K562 (cell line): ENCODE measurements around the gene IL10. TPM values are rescaled to one million over a fixed set of nuclear protein-coding genes. Genes with fewer than 3 reads are reported as not detected.

ENCODE experiments used
- ATAC-seq: fragments of 200-7000 bp; cut with Tn5 transposase; 3 replicates; pipeline ENCODE4 v1.9.1; 2020; ENCODE audit warnings: moderate library complexity
- BruUV-seq: library from RNA; stranded (reverse); fragments of 400-500 nt; replicated peaks from 2 replicates; lab custom pipeline; 2021; lab: Mats Ljungman, UMichigan
- CTCF ChIA-PET: fragments of 300-600 bp; formaldehyde crosslinking; extraction: SDS; loops from one replicate; lab custom pipeline; 2021; ENCODE audit warnings: low intra/inter-chr PET ratio; lab: Yijun Ruan, JAX
- POLR2A ChIA-PET: fragments of 300-600, 350-650 bp; sonication (Branson Sonifier 250); formaldehyde crosslinking; extraction: SDS; loops from one replicate; lab custom pipeline; 2021; ENCODE audit warnings: antibody characterized with exemption, inconsistent platforms; lab: Yijun Ruan, JAX
- DNase-seq, 4 experiments: peaks; one replicate each; pipeline versions ENCODE4 v3.0.0 to v3.0.0-alpha.2; 2011 to 2018; ENCODE audit warnings: low spot score in 3 of 4, mixed read lengths in 3 of 4; ENCODE audit errors: extremely low read depth in 1 of 4
- FAIRE-seq: peaks from 2 replicates; lab custom pipeline; 2011; peaks lifted over from hg19 to GRCh38; lab: Jason Lieb, UNC
- H2AFZ ChIP-seq: 2 replicates; pipeline ENCODE4 v1.6.0; 2011; ENCODE audit warnings: low read depth, low read length, control low read depth, inconsistent platforms
- H3K27ac ChIP-seq: fragments of 200-600 bp; 3 replicates; pipeline ENCODE4 v1.8.0; 2011; ENCODE audit warnings: low read depth, mild to moderate bottlenecking, control low read depth, inconsistent platforms, low read length, moderate library complexity, mixed read lengths; ENCODE audit errors: extremely low read depth
- H3K27me3 ChIP-seq, 2 experiments: fragments of 300-600 bp in 1 of 2; 2 replicates in 1 of 2; 3 replicates in 1 of 2; pipeline versions ENCODE4 v1.6.0 to v1.8.0; 2011; ENCODE audit warnings: inconsistent platforms in 2 of 2, low read length in 2 of 2, mild to moderate bottlenecking in 1 of 2, mixed read lengths in 1 of 2, moderate library complexity in 1 of 2; ENCODE audit not compliant: control insufficient read depth in 2 of 2, insufficient read depth in 2 of 2
- H3K36me3 ChIP-seq: fragments of 300-600 bp; 3 replicates; pipeline ENCODE4 v1.8.0; 2011; ENCODE audit warnings: mild to moderate bottlenecking, low read length, inconsistent platforms; ENCODE audit not compliant: control insufficient read depth, insufficient read depth
- H3K4me1 ChIP-seq, 2 experiments: fragments of 200-600 bp in 1 of 2; replicated peaks in 1 of 2; 2 replicates in 1 of 2; 3 replicates in 1 of 2; pipeline versions ENCODE4 v1.5.1 to v1.8.0; 2011; ENCODE audit warnings: inconsistent platforms in 2 of 2, low read length in 2 of 2, mild to moderate bottlenecking in 1 of 2, mixed read lengths in 1 of 2, moderate library complexity in 1 of 2; ENCODE audit not compliant: control insufficient read depth in 2 of 2, insufficient read depth in 2 of 2
- H3K4me2 ChIP-seq: 2 replicates; pipeline ENCODE4 v1.6.1; 2011; ENCODE audit warnings: low read length, control low read depth, inconsistent platforms, mixed read lengths; ENCODE audit not compliant: insufficient read depth
- H3K4me3 ChIP-seq: fragments of 200-600 bp; sonication (generic), shearing (Covaris generic); 2 replicates; pipeline ENCODE4 v1.5.1; 2016; ENCODE audit warnings: control low read depth, inconsistent platforms
- H3K79me2 ChIP-seq: fragments of 200-600 bp; 3 replicates; pipeline ENCODE4 v1.8.0; 2011; ENCODE audit warnings: low read length, inconsistent platforms; ENCODE audit not compliant: control insufficient read depth, insufficient read depth
- H3K9ac ChIP-seq, 2 experiments: 2 replicates each; pipeline versions ENCODE4 v1.6.0 to v1.6.1; 2011; ENCODE audit warnings: low read depth in 2 of 2, low read length in 2 of 2, control low read depth in 1 of 2, inconsistent platforms in 1 of 2, mild to moderate bottlenecking in 1 of 2, mixed read lengths in 1 of 2; ENCODE audit not compliant: insufficient read depth in 1 of 2
- H3K9me1 ChIP-seq: one replicate; pipeline ENCODE4 v1.6.0; 2011; ENCODE audit warnings: inconsistent platforms, mild to moderate bottlenecking, low read length, moderate library complexity; ENCODE audit not compliant: control insufficient read depth, insufficient read depth
- H3K9me3 ChIP-seq: replicated peaks from 2 replicates; pipeline ENCODE4 v1.5.1; 2011; ENCODE audit warnings: low read depth, low read length, inconsistent platforms; ENCODE audit not compliant: control insufficient read depth, insufficient read depth
- H4K20me1 ChIP-seq: replicated peaks from 2 replicates; pipeline ENCODE4 v1.6.1; 2011; ENCODE audit warnings: low read length, inconsistent platforms, mixed read lengths; ENCODE audit not compliant: control insufficient read depth, insufficient read depth
- ELF1 ChIP-seq: fragments of 200-800 bp; sonication (Bioruptor generic); IDR thresholded peaks from 2 replicates; pipeline ENCODE4 v1.6.1; 2016; ENCODE audit warnings: missing genetic modification characterization, missing compliant biosample characterization
- FIP1L1 ChIP-seq: fragments of 200-400 bp; formaldehyde crosslinking; IDR thresholded peaks from 2 replicates; pipeline ENCODE4 v1.6.1; 2018; ENCODE audit warnings: mild to moderate bottlenecking, low read depth, low read length; ENCODE audit not compliant: poor library complexity, severe bottlenecking
- NFATC3 ChIP-seq: fragments of 450-650 bp; IDR thresholded peaks from 2 replicates; pipeline ENCODE4 v1.6.1; 2017; ENCODE audit warnings: mild to moderate bottlenecking
- SOX6 ChIP-seq: fragments of 450-650 bp; IDR thresholded peaks from 2 replicates; pipeline ENCODE4 v1.6.1; 2014; ENCODE audit warnings: mild to moderate bottlenecking
- SPI1 ChIP-seq: IDR thresholded peaks from 2 replicates; pipeline ENCODE4 v1.6.1; 2011; ENCODE audit warnings: low read depth, low read length, control low read depth, borderline replicate concordance
- TRIM28 ChIP-seq: fragments of 450-650 bp; IDR thresholded peaks from 2 replicates; pipeline ENCODE4 v1.6.1; 2017
- ZNF407 ChIP-seq: fragments of 450-650 bp; IDR thresholded peaks from 2 replicates; pipeline ENCODE4 v1.6.1; 2016; ENCODE audit warnings: low read depth
- WGBS: fragments of 100-300 bp; shearing (Covaris generic); methylation state at CpG from one replicate; pipeline ENCODE4 v1.1.6; 2016; ENCODE audit warnings: low coverage, mixed read lengths; ENCODE audit not compliant: insufficient coverage; ENCODE audit errors: missing lambda C conversion rate; 5-methylcytosine and 5-hydroxymethylcytosine counted together
- in situ Hi-C: fragments of 300-500 bp; cut with MboI; formaldehyde crosslinking; loops from 4 replicates; pipeline ENCODE4 v1.15.0; 2018; ENCODE audit warnings: inconsistent platforms, mixed read lengths
- intact Hi-C: fragments of 100-400 bp; cut with micrococcal nuclease; formaldehyde crosslinking; loops from 2 replicates; pipeline ENCODE4 v1.14.2; 2022
- polyA plus RNA-seq, 8 experiments: library from polyadenylated mRNA; depleted of rRNA in 4 of 8; stranded (reverse) in 5 of 8; unstranded in 3 of 8; fragments of >200 nt; fragmentation: Nextera tagmentation in 2 of 8; fragmentation: Illumina TruSeq in 1 of 8; extraction: Ambion mirVana in 2 of 8; extraction: Trizol in 1 of 8; gene quantifications; 2 replicates each; pipeline versions ENCODE4 v1.2.1 to v1.2.3, GENCODE V29; 2011 to 2014; ENCODE audit warnings: inconsistent platforms in 1 of 8, missing spikeins in 1 of 8
- total RNA-seq, 7 experiments: library from RNA; depleted of rRNA in 6 of 7; stranded (reverse); fragments of >200 nt in 6 of 7; fragmentation: Illumina TruSeq in 2 of 7; extraction: Trizol in 2 of 7; gene quantifications; 2 replicates each; pipeline versions ENCODE4 v1.2.1 to v1.2.3, GENCODE V29; 2011 to 2021; ENCODE audit warnings: low replicate concordance in 1 of 7
- TF ChIP-seq, protein P1 (sequence below): fragments of 200-800 bp; sonication (Bioruptor generic); IDR thresholded peaks from 2 replicates; pipeline ENCODE4 v1.6.1; 2017; ENCODE audit warnings: missing genetic modification characterization, missing compliant biosample characterization

IL10 gene
- total and polyA plus RNA-seq, 9 of the 15 experiments (the other 6 are each of a cell fraction or from before 2014, with no cell fraction given): 0.29 TPM; not detected in 8

GRCh38 chr1:206805357-206805756, 33.1 kb upstream of the IL10 start:
- TF ChIP-seq FIP1L1 (no peak), ZNF407 (no peak), SOX6 (no peak), NFATC3 (no peak), SPI1 (no peak), ELF1 (tag) (peak; percentile 23; the same call in 1 of the 2 replicates), TRIM28 (no peak)
- TF ChIP-seq, protein P1, sequence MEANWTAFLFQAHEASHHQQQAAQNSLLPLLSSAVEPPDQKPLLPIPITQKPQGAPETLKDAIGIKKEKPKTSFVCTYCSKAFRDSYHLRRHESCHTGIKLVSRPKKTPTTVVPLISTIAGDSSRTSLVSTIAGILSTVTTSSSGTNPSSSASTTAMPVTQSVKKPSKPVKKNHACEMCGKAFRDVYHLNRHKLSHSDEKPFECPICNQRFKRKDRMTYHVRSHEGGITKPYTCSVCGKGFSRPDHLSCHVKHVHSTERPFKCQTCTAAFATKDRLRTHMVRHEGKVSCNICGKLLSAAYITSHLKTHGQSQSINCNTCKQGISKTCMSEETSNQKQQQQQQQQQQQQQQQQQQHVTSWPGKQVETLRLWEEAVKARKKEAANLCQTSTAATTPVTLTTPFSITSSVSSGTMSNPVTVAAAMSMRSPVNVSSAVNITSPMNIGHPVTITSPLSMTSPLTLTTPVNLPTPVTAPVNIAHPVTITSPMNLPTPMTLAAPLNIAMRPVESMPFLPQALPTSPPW (CRISPR knock-in tag): no peak
- CTCF ChIA-PET: no interaction called here
- Histone ChIP-seq H3K4me2 (no peak overlapping the region), H3K36me3 (no peaks in the 10 kb centered on the region), H2AFZ (no peak overlapping the region), H3K27me3 (peaks cover 13 to 23% of the 10 kb centered on the region in 2 experiments), H3K9ac (no peak overlapping the region), H3K4me1 (no peaks in the 10 kb centered on the region; a peak in 1 of 5 replicates), H4K20me1 (no peaks in the 10 kb centered on the region), H3K79me2 (no peaks in the 10 kb centered on the region), H3K4me3 (no peak overlapping the region), H3K27ac (no peak overlapping the region), H3K9me1 (peaks cover 3% of the 10 kb centered on the region), H3K9me3 (no peaks in the 10 kb centered on the region)
- DNase-seq: no peak
- in situ Hi-C loops (no loop called here), intact Hi-C loops (loop anchor here (5.0 to 10.0 kb wide), 3 partner anchors 177 to 311 kb away; no protein-coding TSS in a partner anchor)
- POLR2A ChIA-PET: interaction anchor here (0.6 to 1.1 kb wide), 2 partner anchors 13 to 808 kb away, joined by 3 to 4 read pairs; no protein-coding TSS in a partner anchor
- no peak for FAIRE-seq
- ATAC-seq: no peak
- no TSS peak for BruUV-seq
- WGBS: 0% methylated on average over 1 of the region's 1 CpG
